ENCODE measurements around the gene PANK1.

PANK1 gene

DNA sequence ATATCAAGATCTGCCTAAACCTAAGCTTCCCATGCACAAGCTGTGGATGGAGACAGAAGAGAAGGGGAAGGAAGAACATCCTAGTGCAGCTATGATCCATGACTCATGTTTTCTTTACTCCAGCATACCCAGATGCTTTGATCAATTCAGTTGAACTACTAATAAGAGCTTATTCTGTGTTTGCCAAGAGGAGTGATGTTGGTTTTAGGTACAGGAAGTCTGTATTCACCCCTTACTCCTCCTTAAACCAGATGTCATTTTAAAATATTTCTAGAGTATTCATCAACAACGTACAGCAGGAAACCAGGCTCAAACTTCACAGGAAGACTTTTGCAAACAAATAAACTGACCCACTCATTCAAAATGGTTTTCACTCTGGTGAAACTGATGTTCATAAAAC, 29.2 kb downstream of the PANK1 start:
- DNase-seq (ENCODE audit: low spot score): no peak

DNA sequence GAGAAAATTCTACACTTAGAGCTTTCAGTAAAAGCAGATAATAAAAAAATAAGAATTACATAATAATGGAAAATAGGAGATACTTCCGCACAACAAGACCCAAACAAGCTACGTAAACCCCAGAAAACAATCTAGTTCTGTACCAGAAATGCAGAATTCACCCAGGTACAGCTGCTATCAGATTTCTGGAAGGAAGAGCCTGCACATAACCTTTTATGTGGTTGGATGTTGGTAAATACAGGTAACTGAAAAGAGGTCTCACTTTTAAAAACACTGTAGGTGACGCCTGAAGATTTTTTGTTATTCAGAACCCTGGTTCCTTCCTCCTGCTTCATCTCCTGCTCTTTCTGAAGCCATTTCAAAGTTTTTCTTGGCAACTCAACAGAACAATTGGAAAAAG, 29.9 kb downstream of the PANK1 start:
- DNase-seq (ENCODE audit: low spot score): no peak

DNA sequence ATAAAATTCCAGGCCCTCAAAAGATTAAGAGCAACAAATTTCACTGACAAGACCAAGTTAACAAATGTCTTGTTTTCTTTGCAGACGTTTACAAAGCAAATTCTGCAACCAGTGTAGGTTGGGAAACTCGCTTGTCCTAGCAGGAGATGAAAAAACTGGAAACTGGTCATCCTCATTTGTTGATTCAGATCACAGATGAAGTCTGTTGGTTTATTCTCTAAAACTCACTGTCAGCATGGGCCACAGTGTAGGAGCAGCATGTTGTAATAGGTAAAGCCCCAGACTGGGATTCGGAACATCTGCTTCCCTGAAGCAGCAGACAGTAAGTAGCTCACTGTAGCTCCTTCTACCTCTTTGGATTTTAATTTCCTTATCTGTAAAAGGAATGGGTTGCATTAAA, 31.5 kb downstream of the PANK1 start:
- no peak for DNase-seq (ENCODE audit: low spot score)

DNA sequence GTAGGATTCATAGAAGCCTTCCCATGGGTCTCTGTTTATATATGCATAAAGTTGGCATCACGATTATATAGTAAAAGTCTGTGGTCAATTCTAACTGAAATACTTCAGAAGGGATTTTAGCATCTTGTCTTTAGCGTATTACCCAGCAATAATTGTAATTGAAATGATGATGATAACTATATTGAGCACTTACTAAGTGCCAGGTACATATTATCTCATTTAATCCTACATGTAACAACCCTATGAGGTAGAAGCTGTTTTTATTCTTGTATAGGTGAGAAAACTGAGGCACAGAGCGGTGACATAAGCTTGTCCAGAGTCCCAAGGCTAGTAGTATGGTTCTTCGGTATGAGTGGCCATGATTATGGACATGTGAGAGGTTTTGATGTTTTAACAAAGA, 33.8 kb downstream of the PANK1 start:
- no peak for DNase-seq (ENCODE audit: low spot score)

DNA sequence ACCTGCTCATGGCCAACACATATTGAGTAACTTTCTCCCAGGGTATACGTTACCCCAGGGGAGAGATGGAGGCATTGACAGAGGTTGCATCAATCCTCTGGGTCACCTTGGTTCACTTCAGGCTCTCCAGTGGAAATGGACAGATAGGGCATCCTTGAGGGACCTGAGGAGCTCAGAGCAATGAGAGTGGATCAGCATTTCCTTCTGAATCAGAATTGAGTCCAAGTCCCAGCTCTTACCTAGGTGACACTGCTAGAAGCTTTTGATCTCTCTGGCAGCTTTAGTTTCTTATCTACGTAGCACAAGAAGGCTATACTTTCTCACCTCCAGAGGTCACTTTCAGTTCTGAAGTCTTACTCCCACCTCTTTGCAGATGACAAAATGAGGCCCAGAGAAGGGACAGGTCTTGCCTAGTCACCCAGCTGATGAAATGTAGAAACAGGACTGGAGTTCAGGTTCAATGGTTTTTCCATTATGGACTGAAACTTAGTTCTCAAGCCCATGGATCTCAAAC, 35.2 kb downstream of the PANK1 start:
- DNase-seq (ENCODE audit: low spot score): no peak

DNA sequence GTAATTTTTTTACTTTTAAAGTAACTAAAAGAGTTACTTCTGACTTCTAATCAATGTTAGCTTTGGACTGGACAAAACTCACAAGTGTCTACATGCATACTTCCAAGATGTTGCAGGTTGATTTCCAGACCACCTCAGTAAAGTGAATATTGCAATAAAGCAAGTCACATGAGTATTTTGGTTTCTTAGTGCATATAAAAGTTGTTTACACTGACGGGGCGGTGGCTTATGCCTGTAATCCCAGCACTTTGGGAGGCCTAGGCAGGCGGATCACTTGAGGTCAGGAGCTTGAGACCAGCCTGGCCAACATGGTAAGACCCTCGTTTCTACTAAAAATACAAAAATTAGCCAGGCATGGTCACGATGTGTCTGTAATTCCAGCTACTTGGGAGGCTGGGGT, 40.8 kb downstream of the PANK1 start:
- no peak for DNase-seq (ENCODE audit: low spot score)

DNA sequence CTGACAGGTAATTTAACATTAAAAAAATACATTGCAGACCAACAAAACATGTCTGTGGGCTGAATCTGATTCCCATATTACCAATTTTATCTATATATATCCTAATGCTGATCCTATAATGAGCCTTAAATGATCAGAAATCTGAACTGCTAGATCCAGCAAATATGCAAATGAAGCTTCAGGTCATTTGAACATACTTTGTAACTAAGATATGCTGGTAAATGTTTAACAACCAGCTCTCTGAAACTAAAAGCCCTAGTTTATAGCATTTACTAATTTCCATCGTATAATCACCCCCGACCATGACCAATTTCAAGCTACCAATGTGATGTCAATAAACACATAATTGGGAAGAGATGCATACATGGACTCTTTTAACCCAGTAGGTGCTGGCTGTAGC, 42.1 kb downstream of the PANK1 start:
- DNase-seq (ENCODE audit: low spot score): no peak

DNA sequence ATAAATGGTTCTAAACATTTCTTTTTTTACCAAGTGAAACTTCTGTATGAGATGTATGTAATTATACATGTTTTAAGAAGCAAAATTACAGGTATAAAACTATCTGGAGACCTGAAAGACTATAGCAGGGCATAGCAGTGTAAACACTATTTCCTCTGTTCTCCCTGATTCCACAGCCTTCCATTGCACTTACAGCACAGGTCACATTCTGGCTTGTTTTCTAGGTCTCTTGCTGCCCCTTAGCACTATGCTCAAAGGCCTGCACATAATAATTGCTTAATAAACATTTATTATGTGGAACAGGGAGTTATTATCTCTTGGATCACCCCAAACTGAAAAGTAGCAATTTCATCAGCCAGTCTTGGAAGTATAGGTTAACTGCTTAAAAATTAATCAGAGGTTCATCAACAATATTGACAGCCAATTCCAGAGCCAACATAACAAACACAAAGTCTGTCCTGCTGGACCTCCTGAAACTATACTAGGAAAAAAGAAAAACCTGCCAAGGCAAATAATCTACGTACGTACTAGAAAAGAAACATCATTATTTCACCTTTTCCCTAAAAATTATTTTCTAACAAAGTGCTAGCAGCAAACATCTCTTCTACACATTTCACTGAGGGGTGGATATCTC, 43.2 kb downstream of the PANK1 start:
- DNase-seq (ENCODE audit: low spot score): no peak

DNA sequence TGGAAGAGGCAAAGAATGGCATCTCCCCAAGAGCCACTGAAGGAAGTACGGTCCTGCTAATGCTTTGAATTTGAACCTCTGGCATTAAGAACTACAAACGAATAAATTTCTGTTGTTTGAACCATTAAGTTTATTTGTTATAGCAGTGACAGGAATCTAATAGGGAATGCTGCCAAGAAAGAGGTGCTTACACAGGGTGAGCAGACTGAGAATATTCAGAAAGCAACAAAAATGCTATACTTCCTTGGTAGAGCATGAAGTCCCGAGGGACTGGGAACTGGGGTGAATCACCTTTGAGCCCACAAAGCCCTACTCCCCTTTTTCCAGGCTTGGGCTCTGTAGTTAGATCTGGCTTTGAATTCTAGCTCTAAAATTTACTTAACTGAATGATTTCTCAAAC, 45.0 kb downstream of the PANK1 start:
- no peak for DNase-seq (ENCODE audit: low spot score)

DNA sequence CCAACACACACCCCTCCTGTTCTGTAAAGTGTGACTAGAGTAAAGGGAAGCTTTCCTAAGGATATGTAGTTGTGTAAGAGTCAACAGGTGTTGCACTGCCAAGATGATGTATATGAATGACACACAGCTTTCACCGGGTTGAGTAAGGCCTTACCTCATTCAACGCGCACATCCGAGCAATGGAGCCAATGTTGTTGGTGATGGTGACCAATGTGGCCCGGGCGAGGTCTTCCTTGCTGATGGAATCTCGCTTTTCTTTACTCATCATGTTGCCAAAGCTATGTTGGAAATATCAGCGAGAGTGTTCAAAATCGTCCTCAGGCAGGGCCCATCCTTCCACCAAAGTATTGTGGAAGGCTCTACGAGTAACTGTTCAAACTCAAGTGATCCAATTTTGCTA, 52.0 kb downstream of the PANK1 start:
- no peak for DNase-seq (ENCODE audit: low spot score)

DNA sequence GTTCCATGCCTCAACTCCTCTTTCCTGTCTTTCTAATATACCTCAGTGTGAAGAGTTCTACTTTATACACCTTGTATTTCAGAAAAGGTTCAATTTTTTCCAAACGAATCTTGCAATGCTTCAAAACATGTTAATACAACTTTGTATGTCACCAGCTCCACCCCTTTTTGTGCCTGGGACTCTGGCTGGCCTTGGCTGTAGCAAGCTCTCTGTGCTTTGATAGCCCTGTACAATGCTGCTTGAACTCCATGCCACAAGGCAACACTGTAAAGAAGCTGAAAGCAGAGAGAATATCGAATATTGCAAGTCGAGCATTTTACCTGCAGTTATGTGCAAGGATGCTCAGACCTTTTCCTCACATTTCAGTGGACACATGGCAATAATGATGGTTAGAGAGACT, 52.5 kb downstream of the PANK1 start:
- DNase-seq (ENCODE audit: low spot score): no peak

DNA sequence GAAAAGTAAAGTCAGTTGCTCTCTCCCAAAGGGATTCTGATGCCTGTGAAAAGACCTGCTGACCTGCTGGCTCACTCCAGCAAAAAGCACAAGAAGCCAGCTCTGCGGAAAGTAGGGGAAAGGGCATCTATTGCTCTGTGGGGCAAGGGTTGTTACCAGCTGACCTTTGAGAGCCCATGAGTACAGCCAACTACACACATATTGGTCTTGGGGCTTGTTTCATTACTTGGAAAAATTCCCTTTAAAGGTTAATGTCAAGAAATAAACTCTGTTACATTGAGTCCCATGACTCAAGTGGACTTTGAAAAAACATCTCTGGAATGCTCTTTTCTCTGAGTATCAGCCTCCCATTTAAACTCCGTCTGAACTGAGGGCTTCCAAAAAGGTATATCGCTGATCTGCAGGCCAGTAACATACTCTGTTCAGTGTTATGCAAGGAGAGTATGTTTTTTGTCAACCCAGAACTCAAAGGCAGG, 53.2 kb downstream of the PANK1 start:
- no peak for DNase-seq (ENCODE audit: low spot score)

DNA sequence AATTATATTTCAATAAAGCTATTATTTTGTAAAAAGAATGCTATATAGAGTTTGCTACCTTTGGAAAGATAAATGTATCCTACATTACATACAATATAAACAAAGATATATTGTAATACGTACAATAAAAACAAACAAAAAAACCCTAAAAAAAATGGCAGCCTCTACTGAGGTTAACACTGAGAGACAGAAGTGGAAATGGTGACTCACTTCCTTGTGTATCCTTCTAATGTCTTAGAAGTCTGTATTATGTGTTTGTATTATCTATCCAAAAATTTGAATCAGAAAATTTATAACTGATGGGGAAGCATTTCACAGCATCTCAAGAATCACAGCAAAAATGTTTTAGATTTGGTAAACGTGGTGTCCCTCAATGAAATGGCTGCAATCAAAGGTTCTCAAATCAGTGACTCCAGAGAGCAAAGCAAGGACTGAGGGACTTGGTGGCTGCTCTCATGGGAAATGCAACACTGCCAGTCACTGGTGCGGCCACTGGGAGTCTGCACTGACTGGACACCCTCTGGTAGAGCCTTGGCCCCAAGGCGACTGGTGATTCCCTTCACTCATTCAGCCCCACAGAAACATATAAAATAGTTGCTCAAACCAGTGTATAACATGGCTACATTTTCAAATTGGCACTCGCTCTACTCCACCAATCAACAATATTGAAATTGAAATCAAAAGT, 53.8 kb downstream of the PANK1 start:
- no peak for DNase-seq (ENCODE audit: low spot score)

DNA sequence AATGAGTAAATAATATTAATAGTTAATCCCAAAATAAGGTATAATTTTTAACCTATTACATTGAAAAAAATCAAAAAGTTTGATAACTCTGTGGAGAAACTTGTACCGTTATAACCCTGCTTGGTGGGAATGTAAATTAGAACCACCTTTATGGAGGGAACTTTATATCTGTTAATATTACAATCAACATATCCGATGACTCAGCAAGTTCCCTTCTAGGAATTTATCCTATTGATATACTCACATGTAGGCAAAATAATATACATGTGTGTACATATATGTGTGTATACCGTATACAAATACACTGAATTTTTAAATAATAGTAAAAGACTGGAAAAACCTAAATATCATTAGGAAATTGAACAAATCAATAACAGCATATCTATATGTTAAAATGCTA, 54.7 kb downstream of the PANK1 start:
- DNase-seq (ENCODE audit: low spot score): no peak

DNA sequence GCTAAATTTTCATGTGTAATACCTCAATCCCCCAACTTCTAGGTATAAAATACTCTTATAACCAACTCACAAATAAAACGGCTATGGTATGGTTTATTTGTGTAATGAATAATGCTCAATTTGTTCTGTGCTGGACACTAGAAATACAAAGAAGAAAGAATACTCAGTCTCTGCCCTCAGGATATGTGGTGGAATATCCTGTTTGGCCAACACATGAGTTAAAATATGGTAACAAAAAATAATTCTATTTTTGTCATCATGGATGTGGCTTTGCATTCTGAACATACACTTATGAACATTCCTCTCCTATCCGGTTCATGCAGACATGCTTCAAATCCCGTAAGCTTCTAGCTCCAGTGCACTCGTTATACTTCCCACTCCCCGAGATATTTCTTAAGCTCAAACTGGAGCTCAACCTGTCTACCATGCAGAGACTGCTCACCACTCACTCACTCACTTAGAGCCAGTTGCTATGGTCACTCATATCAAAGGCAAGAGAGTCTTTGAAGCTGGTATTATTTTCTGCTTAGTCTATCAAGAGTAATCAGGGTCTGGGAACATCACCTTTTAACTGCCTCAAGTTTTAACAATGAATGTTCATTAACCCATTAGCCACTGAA, 55.8 kb downstream of the PANK1 start:
- no peak for DNase-seq (ENCODE audit: low spot score)

DNA sequence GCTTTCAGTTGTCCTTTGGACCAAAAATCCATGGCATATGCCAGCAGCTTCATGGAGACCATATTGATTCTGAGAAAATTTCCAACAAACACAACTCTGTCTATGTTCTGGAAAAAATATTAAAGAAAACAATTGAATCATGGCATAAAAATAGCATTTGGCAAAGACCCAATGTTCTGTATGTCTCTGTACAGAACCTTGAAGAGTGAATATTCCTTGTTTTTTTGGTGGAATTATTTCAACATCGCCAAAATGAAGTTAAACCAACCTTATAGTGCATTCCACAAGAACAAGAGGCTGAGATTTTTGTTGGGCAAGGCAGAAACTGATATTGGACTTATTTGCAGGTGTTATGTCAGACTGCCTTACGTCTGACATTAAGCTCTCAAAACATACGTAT, 56.4 kb downstream of the PANK1 start:
- no peak for DNase-seq (ENCODE audit: low spot score)

DNA sequence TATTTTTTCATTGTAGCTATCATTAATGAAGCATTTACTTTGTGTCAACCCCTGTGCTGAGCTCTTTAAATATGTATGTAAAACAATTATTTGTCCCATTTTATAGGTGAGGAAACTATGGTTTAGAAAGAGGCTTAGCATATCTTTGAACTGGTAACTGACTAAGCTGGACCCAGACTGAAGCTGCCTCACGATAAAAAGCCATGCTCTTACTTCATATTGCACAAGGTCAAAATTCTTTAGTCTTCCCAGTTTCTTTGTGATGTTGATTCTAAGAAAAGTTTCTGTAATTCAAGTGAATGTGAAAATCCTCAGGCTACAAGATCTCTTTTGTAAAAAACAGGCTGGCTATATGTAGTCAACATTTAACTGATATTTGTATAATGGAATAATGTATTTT, 63.0 kb downstream of the PANK1 start:
- no peak for DNase-seq (ENCODE audit: low spot score)

DNA sequence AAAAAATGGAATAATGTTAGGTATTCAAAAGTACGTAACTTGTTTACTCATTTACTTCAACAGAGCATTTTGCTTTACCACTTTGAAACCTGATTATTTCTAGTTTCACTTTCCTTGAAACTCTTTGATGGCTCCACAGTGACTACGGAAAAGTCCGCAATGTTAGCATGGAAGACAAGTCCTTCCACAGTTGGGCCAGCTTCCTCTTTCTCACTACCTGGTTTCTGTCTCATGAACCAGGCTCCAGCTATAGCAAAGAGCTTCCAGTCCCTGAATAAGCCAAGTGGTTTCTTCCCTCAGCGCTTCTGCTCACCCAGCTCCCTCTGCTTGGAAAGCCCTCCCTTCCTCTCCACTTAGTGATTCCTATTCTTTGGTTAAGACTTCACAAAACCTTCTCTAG, 64.8 kb downstream of the PANK1 start:
- no peak for DNase-seq (ENCODE audit: low spot score)

DNA sequence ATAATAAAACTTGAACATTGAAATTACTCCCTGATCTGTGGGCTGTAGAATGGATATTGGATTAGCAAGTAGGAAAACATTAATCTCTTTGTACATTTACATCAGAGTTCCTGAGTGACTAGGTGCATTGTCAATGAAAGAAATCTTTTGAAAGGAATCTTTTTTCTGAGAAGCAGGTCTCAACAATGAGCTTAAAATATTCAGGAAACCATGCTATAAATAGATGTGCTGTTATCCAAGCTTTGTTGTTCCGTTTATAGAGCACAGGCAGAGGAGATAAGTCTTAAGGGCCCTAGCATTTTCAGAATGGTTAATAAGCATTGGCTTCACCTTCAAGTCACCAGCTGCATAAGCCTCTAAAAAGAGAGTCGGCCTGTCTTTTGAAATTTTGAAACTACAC, 68.3 kb downstream of the PANK1 start:
- DNase-seq (ENCODE audit: low spot score): no peak

DNA sequence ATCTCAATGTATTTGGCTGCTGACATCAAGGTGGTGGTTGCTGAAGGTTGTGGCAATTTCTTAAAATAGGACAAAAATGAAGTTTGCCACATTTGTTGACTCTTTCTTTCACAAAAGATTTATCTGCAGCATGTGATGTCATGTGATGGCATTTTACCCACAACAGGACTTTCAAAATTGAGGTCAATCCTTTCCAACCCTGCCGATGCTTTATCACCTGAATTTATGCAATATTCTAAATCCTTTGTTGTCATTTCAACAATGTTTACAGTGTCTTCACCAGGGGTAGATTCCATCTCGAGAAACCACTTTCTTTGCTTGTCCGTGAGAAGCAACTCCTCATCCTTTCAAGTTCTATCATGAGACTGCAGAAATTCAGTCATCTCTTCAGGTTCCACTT, 69.0 kb downstream of the PANK1 start:
- DNase-seq (ENCODE audit: low spot score): no peak

DNA sequence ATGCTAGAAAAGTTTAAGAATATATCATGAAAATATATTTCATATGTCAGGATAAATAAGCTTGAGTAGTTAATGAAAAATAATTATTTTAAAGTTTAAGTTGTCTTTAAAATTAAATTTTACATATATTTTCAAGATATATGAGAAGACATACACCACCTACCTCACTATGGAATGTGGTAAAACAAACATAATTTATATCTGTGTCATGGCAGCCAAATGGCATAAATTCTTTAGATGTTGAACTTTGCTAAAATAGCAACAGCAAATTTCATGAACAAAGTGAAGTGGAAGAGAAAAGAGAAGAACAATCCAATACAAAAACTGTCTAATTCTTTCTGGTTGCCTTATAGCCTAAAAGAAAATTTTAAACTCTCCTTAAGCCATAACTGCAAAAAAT, 70.0 kb downstream of the PANK1 start:
- DNase-seq (ENCODE audit: low spot score): no peak

DNA sequence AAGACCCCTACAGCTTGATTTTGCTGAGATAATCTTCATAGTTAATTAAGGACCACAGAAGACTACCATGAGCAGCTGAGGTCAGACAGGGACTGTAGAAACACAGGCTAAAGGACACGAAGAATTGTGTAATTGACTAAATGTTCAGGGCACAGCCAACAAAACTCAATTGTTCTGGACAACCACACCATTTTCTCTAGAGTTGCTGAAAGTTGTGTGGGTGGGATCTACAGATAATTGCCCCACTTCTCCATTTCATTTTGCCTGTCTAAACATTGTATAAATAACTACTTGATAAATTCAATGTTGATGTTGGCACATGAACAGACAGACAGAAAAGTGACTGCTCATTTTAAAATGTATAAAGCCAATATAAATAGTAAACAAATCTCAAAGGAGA, 70.7 kb downstream of the PANK1 start:
- DNase-seq (ENCODE audit: low spot score): no peak

DNA sequence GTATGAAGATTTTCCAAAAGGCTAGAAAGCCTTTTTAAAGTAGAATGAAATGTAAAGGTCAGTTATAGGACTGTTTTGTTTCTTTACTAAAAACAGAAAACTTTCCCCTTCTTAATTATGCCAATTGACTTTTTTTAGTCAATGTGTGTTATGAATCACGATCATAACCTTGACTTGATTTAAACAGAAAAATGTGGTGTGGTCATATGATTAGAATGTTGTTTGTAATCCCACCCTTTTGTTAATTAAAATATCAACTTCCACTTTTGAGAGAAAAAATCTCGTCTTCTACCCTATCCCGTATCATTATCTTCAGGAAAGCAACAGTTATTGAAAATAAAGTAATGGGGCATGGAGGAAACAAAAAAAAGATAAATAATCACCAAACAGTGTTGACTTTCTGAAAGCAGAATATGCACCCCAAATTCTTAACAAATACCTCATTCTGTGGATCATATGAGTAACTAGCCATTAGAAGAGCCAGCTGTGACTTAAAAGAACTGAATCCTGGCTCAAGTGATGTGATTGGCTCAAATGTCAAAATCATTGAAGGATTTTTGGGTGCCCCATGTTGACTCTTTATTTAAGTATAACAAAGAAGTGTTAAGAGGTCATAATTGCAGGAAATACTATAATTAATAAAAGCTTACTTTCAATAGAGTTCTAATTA, 77.3 kb downstream of the PANK1 start:
- no peak for DNase-seq (ENCODE audit: low spot score)
